HG02759 (cell line): ENCODE results near the gene RHBDD3.
A peak's percentile ranks its signal among the peaks of the same experiment; 100 is the strongest.

Source experiments
- ATAC-seq: cut with Tn5 transposase; IDR thresholded peaks from one replicate; pipeline ENCODE4 v1.9.1; 2021; ENCODE audit warnings: mild to moderate bottlenecking, moderate library complexity; ENCODE audit not compliant: unreplicated experiment

The RHBDD3 gene

DNA sequence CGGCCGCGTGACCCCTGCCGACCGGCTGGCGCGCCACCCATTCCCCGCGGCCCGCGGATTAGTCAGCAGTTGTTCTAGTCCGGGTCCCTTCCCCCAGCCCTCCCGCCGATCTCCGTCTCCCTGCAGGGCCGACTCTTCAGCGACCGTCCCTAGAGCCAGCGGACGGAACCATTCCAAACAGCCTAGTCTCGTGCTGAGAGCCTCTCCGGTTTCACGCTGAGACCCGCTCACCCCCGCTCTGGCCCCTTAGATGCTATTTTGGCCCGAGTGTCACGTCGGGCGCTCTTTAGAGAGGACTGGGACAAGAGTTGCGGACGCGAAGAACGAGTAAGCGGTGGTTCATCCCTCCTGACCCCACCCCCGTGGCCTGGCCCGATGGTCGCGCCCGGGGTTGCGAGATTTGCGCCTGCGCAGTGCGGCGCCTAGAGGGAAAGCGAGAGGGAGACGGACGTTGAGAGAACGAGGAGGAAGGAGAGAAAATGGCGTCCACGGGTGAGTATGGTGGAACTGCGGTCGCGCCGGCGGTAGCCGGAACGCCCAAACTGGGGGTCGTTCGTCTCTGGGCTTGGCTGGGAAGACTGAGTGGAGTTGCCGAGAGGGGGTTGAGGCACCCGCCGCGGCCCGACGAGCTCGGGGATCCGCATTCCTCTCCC, at the start of gene RHBDD3, which contains the start of gene EWSR1:
Gene RHBDD3, minus strand, starts transcription at position 124 of the 653 bp plus-strand sequence. CDS start 2,355 bp downstream, outside the sequence.
Gene EWSR1, plus strand, starts transcription at position 411 of the 653 bp plus-strand sequence. Its CDS starts 69 bp downstream, at position 480.
- peak; percentile 77 for ATAC-seq

DNA sequence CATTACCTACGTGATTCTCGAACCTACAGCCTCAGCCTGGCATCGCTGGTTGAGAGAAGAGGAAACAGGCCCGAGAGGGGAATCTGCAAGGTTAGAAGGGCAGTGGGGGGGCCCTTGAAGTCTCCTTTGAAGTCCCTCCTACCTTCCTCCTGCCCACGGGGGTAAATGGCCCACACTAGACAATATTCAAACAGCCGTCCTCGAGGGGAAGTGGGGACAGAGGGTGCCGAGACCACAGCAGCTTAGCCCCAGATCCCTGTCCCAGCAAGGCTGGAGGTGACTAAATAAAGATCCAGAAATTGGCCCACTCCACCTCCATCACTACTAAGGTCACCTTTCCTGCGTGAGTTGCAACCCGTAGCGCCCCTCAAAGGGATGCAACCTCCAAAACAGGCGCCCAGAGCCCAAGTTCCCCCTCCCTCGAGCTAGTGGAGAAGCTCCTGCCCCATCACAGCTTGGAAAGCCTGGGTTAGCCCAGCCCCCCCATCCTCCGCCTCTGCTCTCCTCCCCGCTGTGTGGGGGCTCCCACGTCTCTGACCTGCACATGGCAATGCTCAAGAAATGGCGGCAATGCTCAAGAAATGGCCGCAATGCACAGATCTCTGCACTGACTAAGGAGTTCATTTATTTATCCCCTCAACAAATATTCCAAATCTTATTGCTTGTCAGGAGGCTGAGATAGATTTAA, 48.5 kb upstream of the RHBDD3 start:
- ATAC-seq: no peak

DNA sequence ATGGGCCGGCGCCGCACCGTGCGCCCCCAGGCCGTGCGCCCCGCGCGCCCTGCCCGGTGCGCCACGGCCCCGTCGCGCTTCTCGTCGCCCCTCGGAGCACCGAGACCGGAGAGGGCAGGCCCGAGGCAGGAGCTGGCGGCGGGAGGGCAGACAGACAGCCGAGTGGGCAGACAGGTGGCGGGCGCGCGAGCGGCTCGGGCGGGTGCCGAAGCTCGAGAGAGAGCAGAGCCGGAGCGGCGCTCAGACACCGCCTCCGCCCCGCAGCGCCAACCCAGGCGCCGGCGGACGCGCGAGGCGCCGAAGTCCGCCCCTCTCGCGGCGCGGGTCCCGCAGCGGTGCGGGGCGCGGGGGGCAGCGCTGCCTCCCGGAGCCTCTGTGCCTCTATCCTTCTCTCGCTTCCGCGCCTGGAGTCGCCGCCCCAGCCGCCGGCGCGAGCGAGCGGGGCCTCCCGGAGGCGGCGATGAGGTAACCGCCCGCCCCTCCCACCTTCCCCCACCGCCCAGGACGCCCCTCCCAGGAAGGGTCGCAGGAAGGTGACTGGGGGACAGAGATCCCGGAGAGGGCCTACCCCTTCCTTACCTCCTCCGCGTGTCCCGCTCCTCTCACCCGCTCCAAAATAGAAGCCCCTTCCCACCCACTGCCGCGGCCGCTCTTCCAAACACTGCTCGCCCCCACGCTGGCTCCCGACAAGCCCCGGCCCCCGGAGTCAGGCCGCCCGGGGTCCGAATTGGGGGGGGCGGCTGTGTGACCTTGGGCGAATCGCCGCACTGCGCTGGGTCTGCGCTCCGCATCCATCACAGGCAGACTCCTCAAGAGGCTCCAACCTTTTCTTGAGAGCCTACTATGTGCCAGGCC, 47.7 kb upstream of the RHBDD3 start, which contains the start of gene RASL10A:
Gene RASL10A, minus strand, starts transcription at position 412 of the 855 bp plus-strand sequence. CDS start 451 bp downstream, outside the sequence.
- no peak for ATAC-seq

DNA sequence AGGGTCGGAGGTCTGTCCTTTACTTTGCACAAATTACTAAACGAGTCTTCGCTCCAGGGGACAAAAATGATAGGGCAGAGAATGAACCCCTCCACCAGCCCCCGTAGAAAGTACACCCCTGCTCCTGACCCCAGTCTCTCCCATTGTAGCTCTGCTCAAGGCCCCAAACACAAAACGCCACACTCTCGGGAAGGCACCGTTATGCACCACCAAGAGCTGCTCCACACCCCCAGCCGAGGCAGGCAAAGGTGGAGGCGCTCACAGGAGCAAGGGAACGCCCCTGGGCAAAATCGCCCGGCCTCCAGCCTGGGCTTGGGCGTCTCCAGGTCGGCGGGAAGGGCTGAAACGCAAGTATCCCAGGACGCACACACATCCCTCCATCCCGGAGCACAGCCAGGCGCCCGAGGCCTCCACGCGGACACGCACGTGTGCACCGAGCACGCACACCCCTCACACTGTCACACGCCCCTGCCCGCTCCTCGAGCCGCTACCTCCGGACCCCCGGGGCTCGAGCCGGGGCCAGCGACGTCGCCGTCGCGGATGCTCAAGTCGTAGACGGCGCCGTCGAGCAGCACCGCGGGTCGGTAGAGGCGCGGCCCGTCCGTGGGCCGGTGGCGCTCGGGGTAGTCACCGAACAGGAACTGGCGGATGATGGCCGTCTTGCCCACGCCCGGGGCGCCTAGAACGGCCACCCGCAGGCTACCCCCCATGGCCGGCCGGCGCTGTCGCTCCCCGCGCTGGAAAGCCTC, 46.9 kb upstream of the RHBDD3 start:
- no peak for ATAC-seq

DNA sequence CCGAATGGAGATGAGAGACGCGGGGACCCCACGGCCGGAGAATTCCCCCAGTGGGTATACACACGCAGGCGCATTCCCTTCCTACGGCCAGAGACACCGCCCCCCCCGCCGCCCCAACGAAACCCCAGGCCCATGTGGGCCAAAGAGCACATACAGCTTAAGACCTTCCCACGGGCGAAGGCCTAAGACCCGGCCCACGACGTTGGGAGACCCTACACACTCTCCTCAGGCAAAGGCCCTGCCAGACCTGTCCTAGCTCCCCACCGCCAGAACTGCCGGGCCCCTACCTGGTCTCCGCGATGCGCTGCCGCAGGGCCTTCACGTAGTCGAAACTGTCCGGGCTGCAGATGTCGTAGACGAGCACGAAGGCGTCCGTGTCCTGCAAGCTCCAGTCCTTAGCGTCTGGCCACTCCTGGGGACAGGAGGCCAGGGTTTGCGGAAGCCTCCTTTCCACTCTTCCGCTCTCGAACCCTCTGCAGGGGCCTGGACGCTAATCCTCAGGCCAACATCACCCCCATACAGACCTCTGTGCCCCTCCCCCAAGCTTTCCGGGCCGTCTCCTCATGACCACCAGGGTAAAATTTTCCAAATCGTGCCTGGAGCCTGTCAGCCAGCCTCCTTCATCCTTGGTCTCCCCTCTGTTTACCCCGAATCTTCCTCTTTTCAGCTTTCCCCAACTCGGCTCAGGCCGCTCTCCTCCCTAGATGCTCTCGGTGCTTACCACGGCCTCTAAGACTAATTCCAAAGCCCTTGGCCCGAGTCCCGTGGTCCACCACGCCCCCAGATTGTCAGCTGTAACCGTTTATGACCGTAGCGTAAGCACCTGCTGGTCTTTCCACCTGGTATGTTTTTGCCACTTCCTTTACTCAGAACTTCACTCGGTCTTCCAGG, 46.0 kb upstream of the RHBDD3 start:
- no peak for ATAC-seq

DNA sequence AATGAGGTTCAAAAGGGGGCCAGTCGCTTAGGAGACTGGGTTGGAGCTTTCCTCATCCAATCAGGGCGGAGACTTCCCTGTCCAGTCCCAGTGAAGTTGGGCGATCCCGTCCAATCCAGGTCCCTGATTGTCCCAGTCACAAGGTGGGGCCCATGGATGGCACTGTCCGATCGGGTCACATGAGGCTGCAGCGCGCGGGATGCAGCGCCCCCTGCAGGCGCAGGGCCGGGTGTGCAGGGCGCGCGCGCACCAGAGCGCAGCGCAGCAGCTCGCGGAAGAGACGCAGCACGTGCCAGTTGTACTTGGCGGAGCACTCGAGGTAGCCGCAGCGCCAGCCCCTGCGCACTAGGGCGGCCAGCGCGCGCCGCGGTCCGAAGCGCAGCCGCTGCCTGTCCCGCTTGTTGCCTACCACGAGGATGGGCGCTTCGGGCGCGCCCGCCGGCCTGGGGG, 45.4 kb upstream of the RHBDD3 start:
- no peak for ATAC-seq

DNA sequence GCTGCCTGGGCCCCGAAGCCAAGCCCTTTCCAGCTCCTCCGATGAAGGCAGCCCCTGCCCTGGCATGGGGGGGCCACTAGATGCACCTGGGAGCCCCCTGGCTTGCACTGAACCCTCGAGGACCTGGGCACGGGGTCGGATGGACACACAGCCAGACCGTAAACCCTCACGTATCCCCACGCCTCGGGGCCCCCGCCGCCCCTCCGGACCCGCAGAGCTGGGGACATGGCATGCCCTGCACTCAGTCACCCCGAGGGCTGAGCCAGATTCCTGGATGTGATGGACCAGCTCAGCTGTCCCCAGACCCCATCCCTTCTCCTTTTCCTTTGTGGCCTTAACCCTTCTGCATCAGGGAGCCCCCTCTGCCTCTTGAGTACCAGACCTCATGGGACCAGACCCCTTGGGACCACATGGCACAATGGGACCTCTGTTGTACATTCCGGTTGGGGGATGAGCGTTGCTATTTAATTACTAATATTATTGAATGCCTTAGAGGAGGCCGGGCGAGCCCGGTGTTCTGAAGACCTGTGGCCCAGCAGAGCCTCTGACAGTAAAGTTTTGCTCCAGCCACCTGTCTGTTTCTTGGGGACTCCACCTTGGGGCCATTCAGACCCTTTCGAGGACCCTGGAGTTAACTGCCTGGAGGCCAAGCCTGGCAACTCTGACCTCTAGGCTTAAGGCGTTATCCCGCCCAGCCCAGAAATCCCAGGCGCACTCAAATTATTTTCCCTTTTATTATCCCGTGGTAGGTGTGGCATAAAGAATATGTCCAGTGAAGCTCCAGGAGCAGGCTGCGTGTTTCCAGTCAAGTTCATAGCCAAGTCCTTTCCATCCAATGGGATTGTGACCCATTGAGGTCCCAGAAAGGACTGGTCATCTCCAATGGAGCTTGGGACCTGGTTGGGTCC, 44.7 kb upstream of the RHBDD3 start:
- ATAC-seq: no peak

DNA sequence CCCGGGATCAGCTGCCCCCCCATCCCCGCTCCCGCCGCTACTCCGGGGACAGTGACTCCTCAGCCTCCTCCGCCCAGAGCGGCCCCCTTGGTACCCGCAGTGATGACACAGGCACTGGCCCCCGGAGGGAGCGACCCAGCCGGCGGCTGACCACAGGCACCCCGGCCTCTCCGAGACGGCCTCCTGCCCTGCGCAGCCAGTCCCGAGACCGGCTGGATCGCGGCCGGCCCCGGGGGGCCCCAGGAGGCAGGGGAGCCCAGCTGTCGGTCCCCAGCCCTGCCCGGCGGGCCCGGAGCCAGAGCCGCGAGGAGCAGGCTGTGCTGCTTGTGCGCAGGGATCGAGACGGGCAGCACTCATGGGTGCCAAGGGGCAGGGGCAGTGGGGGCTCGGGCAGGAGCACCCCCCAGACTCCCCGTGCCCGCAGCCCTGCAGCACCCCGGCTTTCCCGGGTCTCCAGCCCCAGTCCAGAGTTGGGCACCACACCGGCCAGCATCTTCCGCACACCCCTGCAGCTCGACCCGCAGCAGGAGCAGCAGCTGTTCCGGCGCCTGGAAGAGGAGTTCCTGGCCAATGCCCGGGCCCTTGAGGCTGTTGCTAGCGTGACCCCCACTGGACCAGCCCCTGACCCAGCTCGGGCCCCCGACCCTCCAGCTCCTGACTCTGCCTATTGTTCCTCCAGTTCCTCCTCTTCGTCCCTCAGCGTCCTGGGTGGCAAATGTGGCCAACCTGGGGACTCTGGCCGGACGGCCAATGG, 43.9 kb upstream of the RHBDD3 start:
- no peak for ATAC-seq

DNA sequence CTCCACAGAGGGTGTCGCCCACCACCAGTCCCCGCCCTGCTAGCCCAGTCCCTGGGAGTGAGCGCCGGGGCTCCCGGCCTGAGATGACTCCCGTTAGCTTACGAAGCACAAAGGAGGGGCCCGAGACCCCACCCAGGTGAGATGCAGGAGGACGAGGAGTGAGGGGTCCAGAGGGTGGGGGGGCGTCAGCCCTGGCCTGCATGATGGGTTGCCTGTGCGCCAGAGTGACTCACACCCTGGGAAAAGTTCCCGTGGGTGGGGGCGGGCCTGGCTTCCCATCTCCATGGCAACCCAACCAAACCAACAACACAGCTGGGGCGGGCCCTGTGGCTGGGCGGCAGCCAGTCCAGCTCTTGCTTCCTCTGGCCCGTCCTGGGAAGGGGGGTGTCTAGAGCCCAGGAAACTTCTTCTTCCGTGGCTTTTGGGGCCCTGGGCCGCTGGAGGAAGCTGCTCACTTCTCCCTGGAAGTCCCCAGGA, 43.1 kb upstream of the RHBDD3 start:
- ATAC-seq: no peak

DNA sequence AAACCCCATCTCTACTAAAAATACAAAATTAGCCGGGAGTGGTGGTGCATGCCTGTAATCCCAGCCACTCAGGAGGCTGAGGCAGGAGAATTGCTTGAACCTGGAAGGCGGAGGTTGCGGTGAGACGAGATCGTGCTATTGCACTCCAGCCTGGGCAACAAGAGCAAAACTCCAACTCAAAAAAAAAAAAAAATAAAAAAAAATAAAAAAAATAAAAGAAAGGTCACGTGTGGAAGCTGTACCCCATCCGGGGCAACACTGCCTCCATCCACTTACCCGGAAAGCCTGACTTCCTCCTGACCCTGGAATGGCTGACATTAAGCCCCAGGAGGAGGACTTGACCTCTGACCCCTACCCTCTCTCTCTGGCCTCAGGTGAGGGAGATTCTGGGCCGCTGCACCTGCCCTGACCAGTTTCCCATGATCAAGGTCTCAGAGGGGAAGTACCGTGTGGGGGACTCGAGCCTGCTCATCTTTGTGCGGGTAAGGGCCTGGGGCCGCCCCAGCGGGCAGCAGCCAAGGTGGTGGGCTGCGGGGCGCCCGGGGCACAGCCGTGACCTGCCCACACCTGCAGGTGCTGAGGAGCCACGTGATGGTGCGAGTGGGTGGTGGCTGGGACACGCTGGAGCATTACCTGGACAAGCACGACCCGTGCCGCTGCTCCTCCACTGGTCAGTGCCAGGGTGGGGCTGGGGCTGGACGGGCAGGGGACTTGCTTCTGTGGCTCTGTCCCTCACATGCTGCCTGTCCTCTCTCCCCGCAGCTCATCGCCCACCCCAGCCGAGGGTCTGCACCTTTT, 42.5 kb upstream of the RHBDD3 start:
- ATAC-seq: no peak

DNA sequence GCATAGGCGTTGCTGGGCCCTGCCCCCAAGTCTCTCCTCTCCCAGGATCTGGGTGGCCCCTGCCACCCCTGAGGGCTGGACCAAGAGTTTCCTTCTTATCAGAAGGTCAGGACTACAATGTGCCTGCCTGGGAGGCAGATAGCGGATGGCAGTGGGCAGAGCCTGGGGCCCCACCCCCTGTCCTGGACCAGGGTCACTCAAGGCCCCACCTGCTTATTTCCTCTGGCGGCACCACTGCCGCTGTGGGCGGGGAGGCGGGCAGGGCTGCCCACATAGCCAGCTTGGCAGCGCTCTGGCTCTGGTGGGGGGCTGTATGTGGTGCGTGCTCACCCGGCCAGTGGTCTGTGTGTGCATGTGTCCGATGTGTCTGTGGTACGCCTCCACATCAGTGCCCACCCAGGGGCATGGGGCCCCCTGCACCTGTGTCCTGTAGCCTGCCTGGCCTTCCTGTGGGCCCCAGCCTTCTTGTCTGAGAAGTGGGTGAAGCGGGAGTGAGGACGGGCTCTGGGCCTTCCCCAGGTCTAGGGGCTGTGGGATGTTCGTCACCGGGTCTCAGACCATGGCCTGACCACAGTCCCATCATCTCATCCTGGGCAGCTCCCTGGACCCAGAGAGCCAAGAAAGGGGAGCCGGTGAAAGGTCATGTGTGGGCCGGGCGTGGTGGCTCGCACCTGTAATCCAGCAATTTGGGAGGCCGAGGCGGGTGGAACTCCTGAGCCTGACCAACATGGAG, 41.7 kb upstream of the RHBDD3 start:
- ATAC-seq: no peak

DNA sequence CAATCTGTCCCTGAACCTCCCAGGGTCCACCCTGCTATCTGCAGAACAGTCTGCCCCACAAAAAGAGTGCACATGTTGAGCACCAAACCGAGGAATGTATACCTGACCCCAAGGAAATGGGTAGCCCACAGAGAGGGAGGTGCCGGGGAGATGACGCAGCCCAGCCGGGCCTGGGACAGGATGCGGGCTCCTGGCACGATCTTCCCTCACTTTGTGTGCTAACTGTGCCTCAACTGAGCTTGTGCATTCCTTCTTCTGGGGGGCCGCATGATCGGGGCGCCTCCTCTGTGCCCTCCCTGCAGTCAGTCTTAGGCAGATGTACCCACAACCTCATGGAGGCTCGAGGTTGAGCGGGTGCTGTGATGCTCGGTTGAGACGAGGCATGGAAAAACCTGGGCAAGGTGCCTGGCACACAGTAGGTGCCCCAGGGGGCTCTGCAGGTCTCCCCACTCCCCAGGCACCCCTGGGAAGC, 41.0 kb upstream of the RHBDD3 start:
- no peak for ATAC-seq

DNA sequence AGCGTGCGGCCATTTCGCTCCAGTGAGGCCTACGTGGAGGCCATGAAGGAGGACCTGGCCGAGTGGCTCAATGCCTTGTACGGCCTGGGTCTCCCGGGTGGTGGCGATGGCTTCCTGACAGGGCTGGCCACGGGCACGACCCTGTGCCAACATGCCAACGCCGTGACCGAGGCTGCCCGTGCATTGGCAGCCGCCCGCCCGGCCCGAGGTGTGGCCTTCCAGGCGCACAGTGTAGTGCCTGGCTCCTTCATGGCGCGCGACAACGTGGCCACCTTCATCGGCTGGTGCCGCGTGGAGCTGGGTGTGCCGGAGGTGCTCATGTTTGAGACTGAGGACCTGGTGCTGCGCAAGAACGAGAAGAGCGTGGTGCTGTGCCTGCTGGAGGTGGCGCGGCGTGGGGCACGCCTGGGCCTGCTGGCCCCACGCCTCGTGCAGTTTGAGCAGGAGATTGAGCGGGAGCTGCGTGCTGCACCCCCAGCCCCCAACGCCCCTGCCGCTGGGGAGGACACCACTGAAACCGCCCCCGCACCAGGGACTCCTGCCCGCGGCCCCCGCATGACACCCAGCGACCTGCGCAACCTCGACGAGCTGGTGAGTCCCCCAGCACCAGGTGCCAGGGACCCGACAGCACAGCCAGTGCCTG, 40.5 kb upstream of the RHBDD3 start:
- no peak for ATAC-seq

DNA sequence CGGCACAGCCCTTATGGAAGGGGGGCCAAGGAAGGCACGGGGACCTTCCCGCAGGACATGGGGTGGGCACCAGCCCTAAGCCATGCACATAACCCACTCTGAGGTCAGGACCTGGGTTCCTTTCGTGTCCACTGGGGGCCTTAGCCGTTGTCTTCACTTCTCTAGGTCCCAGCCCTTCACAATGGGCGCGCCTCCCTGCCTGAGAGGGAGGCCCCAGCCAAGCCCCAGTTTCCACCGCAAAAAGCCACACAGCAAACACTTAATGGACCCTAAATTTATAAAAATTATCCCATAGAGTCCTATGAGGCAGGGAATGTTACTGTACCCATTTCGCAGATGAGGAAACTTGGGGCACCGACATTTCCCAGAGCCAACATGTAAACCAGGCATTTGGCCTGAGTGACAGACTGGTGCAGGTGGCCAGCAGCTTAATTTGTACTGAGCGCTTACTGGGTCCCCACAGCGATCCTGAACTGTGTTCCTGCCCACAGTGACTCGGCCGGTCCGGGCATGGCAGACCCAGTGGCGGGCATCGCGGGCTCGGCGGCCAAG, 39.9 kb upstream of the RHBDD3 start:
- no peak for ATAC-seq

DNA sequence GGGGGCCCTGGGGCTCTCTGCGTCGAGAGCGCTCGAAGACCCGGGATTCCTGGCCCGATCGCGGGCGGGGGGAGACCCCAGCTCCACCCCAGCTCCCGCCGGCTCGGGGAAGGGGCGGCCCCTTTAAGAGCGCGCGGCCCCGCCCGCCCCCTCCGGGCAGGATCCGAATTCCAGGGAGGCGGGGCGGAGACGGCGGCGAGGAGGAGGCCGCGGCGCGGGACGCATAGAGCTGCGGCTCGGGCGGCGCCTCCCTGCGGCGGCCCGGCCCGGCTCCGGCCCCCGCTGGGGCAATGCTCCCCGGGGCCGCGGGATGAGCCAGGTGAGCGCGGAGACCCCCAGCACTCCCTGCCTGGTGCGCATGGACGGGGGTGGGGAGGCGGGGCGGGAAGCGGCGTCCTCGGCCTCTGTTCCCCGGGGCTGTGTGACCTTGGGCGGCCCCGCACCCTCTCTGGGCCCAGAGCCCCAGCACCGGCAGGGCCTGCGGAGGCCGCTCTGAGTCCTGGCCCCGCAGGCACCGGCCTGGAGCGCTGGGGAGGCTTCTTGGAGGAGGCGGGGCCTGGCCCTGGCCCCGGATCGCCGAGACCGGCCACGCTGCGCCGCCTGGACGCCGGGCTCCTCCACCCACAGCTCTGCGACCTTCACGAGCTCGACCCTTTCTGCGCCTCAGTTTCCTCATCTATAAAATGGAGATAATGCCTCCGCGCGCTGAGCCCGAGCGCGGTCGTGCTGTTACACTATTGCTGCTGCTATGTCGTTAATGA, 39.2 kb upstream of the RHBDD3 start:
- no peak for ATAC-seq
